ENCODE results near the gene ZIC3.

The ZIC3 gene

DNA sequence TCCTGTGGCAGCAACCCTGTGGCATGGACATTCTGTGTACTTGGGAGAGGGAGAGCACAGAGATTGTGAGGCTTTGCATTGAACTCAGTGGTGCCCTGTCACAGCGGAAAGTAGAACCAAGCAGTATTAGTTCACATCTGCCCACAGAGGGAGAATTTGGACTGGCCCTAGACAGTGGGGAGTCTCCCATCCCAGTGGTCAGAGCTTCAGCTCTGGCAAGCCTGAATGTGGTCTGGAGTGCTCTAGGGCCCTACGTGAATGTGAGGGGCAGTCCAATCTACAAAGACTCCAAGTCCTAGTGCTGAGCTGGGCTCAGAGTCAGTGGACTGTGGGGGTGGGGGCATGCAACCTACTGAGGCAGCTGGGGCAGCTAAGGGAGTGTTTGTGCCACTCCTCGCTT, 34.8 kb downstream of the ZIC3 start:
- no peak for TF ChIP-seq POLR2AphosphoS5 (IDR thresholded peaks at IDR 0.05; ENCODE audit: low read depth, low read length)
- no peak for TF ChIP-seq TAF1 (IDR thresholded peaks at IDR 0.05; ENCODE audit: borderline replicate concordance, insufficient read depth, low read length)
- no peak for TF ChIP-seq REST (IDR thresholded peaks at IDR 0.05; ENCODE audit: insufficient read depth in 1 of 2, low read depth in 2 of 2, low read length in 2 of 2)
- TF ChIP-seq FOXP2 (optimal IDR thresholded peaks at IDR 0.05; ENCODE audit: borderline replicate concordance, extremely low read depth, extremely low read length, insufficient read depth) = no peak
- TF ChIP-seq SIN3A (IDR thresholded peaks at IDR 0.05; ENCODE audit: borderline replicate concordance, insufficient read depth, low read length) = no peak
